ENCODE measurements around the gene MOK.

The MOK gene

DNA sequence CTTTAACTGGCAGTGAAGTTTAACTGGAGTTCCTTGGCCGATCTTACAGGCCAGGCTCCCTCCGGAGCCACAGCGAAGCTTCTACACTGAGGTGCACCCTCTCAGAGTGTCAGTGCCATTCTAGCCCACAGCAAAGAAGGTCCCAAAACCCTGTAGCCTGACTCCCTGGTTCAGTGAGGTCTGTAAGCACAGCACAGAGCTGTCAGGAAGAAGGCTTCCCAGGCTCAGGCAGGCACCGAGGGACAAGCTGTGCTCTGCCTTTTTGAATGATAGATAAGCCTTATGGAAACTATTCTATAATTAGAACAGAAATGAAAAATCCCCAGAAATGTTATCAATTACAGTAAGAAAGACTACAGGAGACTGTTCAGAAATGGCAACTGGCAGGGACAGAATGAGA is 40.2 kb downstream of the MOK start:
- Histone ChIP-seq H4K12ac (ENCODE audit: low read depth, low read length) (no peak overlapping the region), H3K4me2 (ENCODE audit: low read length) (no peak overlapping the region), H2BK120ac (ENCODE audit: insufficient read depth, low read length, poor library complexity) (no peak overlapping the region), H3K27ac (ENCODE audit: low read depth, low read length) (no peak overlapping the region), H3K9ac (ENCODE audit: low read length) (no peak overlapping the region), H2BK12ac (ENCODE audit: low read length) (no peak overlapping the region), H3K4ac (ENCODE audit: low read depth, low read length) (no peak overlapping the region), H3K9me3 (ENCODE audit: insufficient read depth, low read depth, low read length) (no peaks in the 10 kb centered on the region), H3K18ac (ENCODE audit: low read length) (no peak overlapping the region), H2AFZ (ENCODE audit: insufficient read depth, low read length, poor library complexity) (no peak overlapping the region), H2BK5ac (ENCODE audit: low read depth, low read length, poor library complexity) (no peak overlapping the region), H3K14ac (ENCODE audit: low read length) (no peak overlapping the region), H3K79me1 (ENCODE audit: low read length) (no peaks in the 10 kb centered on the region), H3K4me1 (ENCODE audit: control insufficient read depth in 1 of 2, insufficient read depth in 2 of 2, low read length in 2 of 2) (peaks cover 0 to 4% of the 10 kb centered on the region in 2 experiments), H3K36me3 (ENCODE audit: control insufficient read depth in 1 of 2, insufficient read depth in 2 of 2, low read length in 2 of 2) (no peaks in the 10 kb centered on the region), H4K91ac (ENCODE audit: low read depth, low read length) (no peak overlapping the region), H3K79me2 (ENCODE audit: control insufficient read depth, insufficient read depth, low read length, poor library complexity) (no peaks in the 10 kb centered on the region), H4K8ac (ENCODE audit: low read depth, low read length) (no peak overlapping the region), H3K23ac (ENCODE audit: low read length) (no peak overlapping the region), H2AK5ac (ENCODE audit: low read length) (no peak overlapping the region), H3K27me3 (ENCODE audit: insufficient read depth, low read length) (no peaks in the 10 kb centered on the region), H3K4me3 (ENCODE audit: low read depth, low read length) (no peak overlapping the region)
- no CpG with 5 or more reads among the region's 4 CpGs for whole genome bisulfite sequencing (ENCODE audit: extremely low coverage, insufficient coverage, insufficient read length)
- DNase-seq = no peak

GRCh38 chr14:102264355-102264754 is 40.6 kb downstream of the MOK start:
- H3K4ac ChIP-seq (ENCODE audit: low read depth, low read length) = no peak overlapping the region
- no peak overlapping the region for H2BK5ac ChIP-seq (ENCODE audit: low read depth, low read length, poor library complexity)
- H2BK12ac ChIP-seq (ENCODE audit: low read length) = no peak overlapping the region
- no peaks in the 10 kb centered on the region for H3K36me3 ChIP-seq (ENCODE audit: control insufficient read depth in 1 of 2, insufficient read depth in 2 of 2, low read length in 2 of 2)
- no peak overlapping the region for H4K8ac ChIP-seq (ENCODE audit: low read depth, low read length)
- DNase-seq = no peak
- no peak overlapping the region for H3K4me2 ChIP-seq (ENCODE audit: low read length)
- H4K91ac ChIP-seq (ENCODE audit: low read depth, low read length) = no peak overlapping the region
- no peak overlapping the region for H3K4me3 ChIP-seq (ENCODE audit: low read depth, low read length)
- no peak overlapping the region for H4K12ac ChIP-seq (ENCODE audit: low read depth, low read length)
- H3K27ac ChIP-seq (ENCODE audit: low read depth, low read length) = no peak overlapping the region
- H3K9me3 ChIP-seq (ENCODE audit: insufficient read depth, low read depth, low read length) = no peaks in the 10 kb centered on the region
- H3K23ac ChIP-seq (ENCODE audit: low read length) = no peak overlapping the region
- H2AK5ac ChIP-seq (ENCODE audit: low read length) = no peak overlapping the region
- H2BK120ac ChIP-seq (ENCODE audit: insufficient read depth, low read length, poor library complexity) = no peak overlapping the region
- H3K27me3 ChIP-seq (ENCODE audit: insufficient read depth, low read length) = no peaks in the 10 kb centered on the region
- peaks cover 0 to 4% of the 10 kb centered on the region in 2 experiments for H3K4me1 ChIP-seq (ENCODE audit: control insufficient read depth in 1 of 2, insufficient read depth in 2 of 2, low read length in 2 of 2)
- no peaks in the 10 kb centered on the region for H3K79me1 ChIP-seq (ENCODE audit: low read length)
- H2AFZ ChIP-seq (ENCODE audit: insufficient read depth, low read length, poor library complexity) = no peak overlapping the region
- no peaks in the 10 kb centered on the region for H3K79me2 ChIP-seq (ENCODE audit: control insufficient read depth, insufficient read depth, low read length, poor library complexity)
- WGBS (ENCODE audit: extremely low coverage, insufficient coverage, insufficient read length) = no CpG with 5 or more reads among the region's 8 CpGs
- H3K14ac ChIP-seq (ENCODE audit: low read length) = no peak overlapping the region
- H3K9ac ChIP-seq (ENCODE audit: low read length) = no peak overlapping the region
- no peak overlapping the region for H3K18ac ChIP-seq (ENCODE audit: low read length)

- H3K36me3 ChIP-seq (ENCODE audit: control insufficient read depth in 1 of 2, insufficient read depth in 2 of 2, low read length in 2 of 2) = no peaks in the 10 kb centered on the region
- H3K4me1 ChIP-seq (ENCODE audit: control insufficient read depth in 1 of 2, insufficient read depth in 2 of 2, low read length in 2 of 2) = peaks cover 0 to 4% of the 10 kb centered on the region in 2 experiments
- peak overlapping the region; percentile 21 for H3K27ac ChIP-seq (ENCODE audit: low read depth, low read length)
- H4K12ac ChIP-seq (ENCODE audit: low read depth, low read length) = no peak overlapping the region
- no peak overlapping the region for H4K8ac ChIP-seq (ENCODE audit: low read depth, low read length)
- H3K9ac ChIP-seq (ENCODE audit: low read length) = no peak overlapping the region
- no peak for DNase-seq
- no peaks in the 10 kb centered on the region for H3K9me3 ChIP-seq (ENCODE audit: insufficient read depth, low read depth, low read length)
- no peak overlapping the region for H3K4me3 ChIP-seq (ENCODE audit: low read depth, low read length)
- no peaks in the 10 kb centered on the region for H3K79me2 ChIP-seq (ENCODE audit: control insufficient read depth, insufficient read depth, low read length, poor library complexity)
- WGBS (ENCODE audit: extremely low coverage, insufficient coverage, insufficient read length) = no CpG with 5 or more reads among the region's 7 CpGs
- no peak overlapping the region for H2BK120ac ChIP-seq (ENCODE audit: insufficient read depth, low read length, poor library complexity)
- no peak overlapping the region for H3K23ac ChIP-seq (ENCODE audit: low read length)
- no peak overlapping the region for H4K91ac ChIP-seq (ENCODE audit: low read depth, low read length)
- H3K4me2 ChIP-seq (ENCODE audit: low read length) = no peak overlapping the region
- no peak overlapping the region for H2AK5ac ChIP-seq (ENCODE audit: low read length)
- H3K14ac ChIP-seq (ENCODE audit: low read length) = no peak overlapping the region
- H3K27me3 ChIP-seq (ENCODE audit: insufficient read depth, low read length) = no peaks in the 10 kb centered on the region
- H2BK12ac ChIP-seq (ENCODE audit: low read length) = no peak overlapping the region
- no peak overlapping the region for H2AFZ ChIP-seq (ENCODE audit: insufficient read depth, low read length, poor library complexity)
- H2BK5ac ChIP-seq (ENCODE audit: low read depth, low read length, poor library complexity) = no peak overlapping the region
- no peak overlapping the region for H3K4ac ChIP-seq (ENCODE audit: low read depth, low read length)
- H3K18ac ChIP-seq (ENCODE audit: low read length) = no peak overlapping the region
- H3K79me1 ChIP-seq (ENCODE audit: low read length) = no peaks in the 10 kb centered on the region
These were observed 42.0 kb downstream of the MOK start for GRCh38 chr14:102262929-102263462.

DNA sequence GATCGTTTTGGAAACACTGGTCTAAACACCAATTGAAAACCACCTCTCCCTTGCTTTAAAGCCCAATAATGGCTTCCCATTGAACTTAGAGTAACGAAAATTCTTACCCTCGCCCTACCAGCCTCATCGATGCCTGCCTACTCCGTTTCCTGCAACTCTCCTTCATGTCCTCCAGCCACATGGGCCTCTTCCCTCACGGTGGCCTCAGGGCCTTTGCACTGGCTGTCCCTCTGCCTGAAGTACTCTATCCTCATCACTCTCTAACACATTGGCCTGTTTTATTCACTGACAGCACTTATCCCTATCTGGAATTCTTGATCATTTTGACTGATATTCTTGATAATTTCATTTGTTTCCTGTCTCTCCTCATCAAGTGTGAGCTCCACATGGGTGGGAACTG is 46.8 kb downstream of the MOK start:
- no peak overlapping the region for H4K8ac ChIP-seq (ENCODE audit: low read depth, low read length)
- no peaks in the 10 kb centered on the region for H3K27me3 ChIP-seq (ENCODE audit: insufficient read depth, low read length)
- H3K79me2 ChIP-seq (ENCODE audit: control insufficient read depth, insufficient read depth, low read length, poor library complexity) = no peaks in the 10 kb centered on the region
- no peak overlapping the region for H3K14ac ChIP-seq (ENCODE audit: low read length)
- H3K4me2 ChIP-seq (ENCODE audit: low read length) = no peak overlapping the region
- no peak overlapping the region for H3K18ac ChIP-seq (ENCODE audit: low read length)
- DNase-seq = no peak
- no peak overlapping the region for H3K4ac ChIP-seq (ENCODE audit: low read depth, low read length)
- no peak overlapping the region for H2BK5ac ChIP-seq (ENCODE audit: low read depth, low read length, poor library complexity)
- peaks cover 0 to 4% of the 10 kb centered on the region in 2 experiments for H3K4me1 ChIP-seq (ENCODE audit: control insufficient read depth in 1 of 2, insufficient read depth in 2 of 2, low read length in 2 of 2)
- H3K36me3 ChIP-seq (ENCODE audit: control insufficient read depth in 1 of 2, insufficient read depth in 2 of 2, low read length in 2 of 2) = no peaks in the 10 kb centered on the region
- no peak overlapping the region for H4K91ac ChIP-seq (ENCODE audit: low read depth, low read length)
- H3K9me3 ChIP-seq (ENCODE audit: insufficient read depth, low read depth, low read length) = peaks cover 6% of the 10 kb centered on the region
- no CpG with 5 or more reads among the region's 6 CpGs for WGBS (ENCODE audit: extremely low coverage, insufficient coverage, insufficient read length)
- H3K23ac ChIP-seq (ENCODE audit: low read length) = no peak overlapping the region
- no peak overlapping the region for H2BK120ac ChIP-seq (ENCODE audit: insufficient read depth, low read length, poor library complexity)
- no peak overlapping the region for H3K27ac ChIP-seq (ENCODE audit: low read depth, low read length)
- no peak overlapping the region for H2AK5ac ChIP-seq (ENCODE audit: low read length)
- peak overlapping the region; percentile 33 for H3K9ac ChIP-seq (ENCODE audit: low read length)
- no peak overlapping the region for H2BK12ac ChIP-seq (ENCODE audit: low read length)
- no peak overlapping the region for H4K12ac ChIP-seq (ENCODE audit: low read depth, low read length)
- no peak overlapping the region for H2AFZ ChIP-seq (ENCODE audit: insufficient read depth, low read length, poor library complexity)
- no peak overlapping the region for H3K4me3 ChIP-seq (ENCODE audit: low read depth, low read length)
- H3K79me1 ChIP-seq (ENCODE audit: low read length) = no peaks in the 10 kb centered on the region

All from trophoblast cell (in vitro differentiated cells and primary cell).